HFF-Myc (cell line): ENCODE results near the gene ZNF597.

Experiments used
- DNase-seq: peaks from one replicate; pipeline ENCODE4 v3.0.0-alpha.2; 2011; ENCODE audit warnings: low read depth; ENCODE audit errors: extremely low read depth
- H3K4me3 ChIP-seq: replicated peaks from 2 replicates; pipeline ENCODE4 v1.5.1; 2011; ENCODE audit warnings: low read depth, mild to moderate bottlenecking, control low read depth, low read length
- CTCF ChIP-seq: IDR thresholded peaks from 2 replicates; pipeline ENCODE4 v1.5.1; 2012; ENCODE audit warnings: mild to moderate bottlenecking, low read depth, low read length, control low read depth; ENCODE audit errors: missing control alignments

The ZNF597 gene

GRCh38 chr16:3444032-3444388 lies 706 bp upstream of the ZNF597 start:
- H3K4me3 ChIP-seq, result peak overlapping the region; percentile 69
- no peak for TF ChIP-seq CTCF
- no peak for DNase-seq

GRCh38 chr16:3439637-3440036 lies 3.7 kb downstream of the ZNF597 start:
- no peak for DNase-seq
- no peak overlapping the region for H3K4me3 ChIP-seq
- TF ChIP-seq CTCF, result no peak

DNA sequence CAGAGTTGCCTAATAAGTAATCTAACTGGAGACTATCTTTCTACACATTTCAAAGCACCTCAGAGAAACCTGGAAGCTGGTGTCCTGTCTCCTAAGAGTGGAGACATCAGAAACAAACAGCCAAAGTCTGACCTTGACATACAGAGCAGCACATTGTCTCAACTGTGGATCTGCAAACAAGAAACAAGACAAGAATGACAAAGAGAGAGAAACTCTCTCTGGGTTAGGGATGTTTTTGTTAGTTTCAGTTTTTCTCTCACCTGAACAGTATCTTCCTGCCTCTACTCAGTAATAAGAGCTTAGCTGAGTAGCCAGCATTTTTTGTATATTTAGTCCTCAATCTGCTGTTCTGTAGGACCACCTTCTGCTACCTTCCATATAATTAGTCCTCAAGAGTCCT lies 8.9 kb downstream of the ZNF597 start:
- no peak for TF ChIP-seq CTCF
- no peak for DNase-seq
- no peak overlapping the region for H3K4me3 ChIP-seq

GRCh38 chr16:3431779-3432219 lies 11.5 kb downstream of the ZNF597 start:
- DNase-seq, result no peak
- H3K4me3 ChIP-seq, result no peak overlapping the region
- no peak for TF ChIP-seq CTCF

- no peak for DNase-seq
- no peak for TF ChIP-seq CTCF
- no peak overlapping the region for H3K4me3 ChIP-seq
Observed at GRCh38 chr16:3413730-3414379, 29.4 kb downstream of the ZNF597 start.

GRCh38 chr16:3408561-3409197 lies 34.6 kb downstream of the ZNF597 start:
- DNase-seq, result no peak
- no peak for TF ChIP-seq CTCF
- no peak overlapping the region for H3K4me3 ChIP-seq
